Measurements from ENCODE around the gene KCTD16. TPM values are rescaled to one million over a fixed set of nuclear protein-coding genes. Genes with fewer than 3 reads are reported as not detected.

KCTD16 gene
- total RNA-seq, 1 donor from 2014 or later = 5.6 TPM

- FAIRE-seq = no peak
- H2AFZ ChIP-seq (ENCODE audit: low read depth, low read length) = no peak overlapping the region
- no peak overlapping the region for H3K4me3 ChIP-seq (ENCODE audit: insufficient read depth, low read depth, low read length)
- no peak overlapping the region for H3K27ac ChIP-seq (ENCODE audit: low read depth, low read length)
- no peak overlapping the region for H3K9ac ChIP-seq (ENCODE audit: low read length)
- Mint-ChIP-seq H3K4me1 (ENCODE audit: low read depth, unreplicated experiment) (peaks cover 11% of the 10 kb centered on the region), H3K27me3 (ENCODE audit: low read depth, unreplicated experiment) (no peaks in the 10 kb centered on the region), H3K4me3 (ENCODE audit: unreplicated experiment) (no peak overlapping the region), H3K27ac (ENCODE audit: unreplicated experiment) (peak overlapping the region; percentile 42), H3K9me3 (ENCODE audit: unreplicated experiment) (no peaks in the 10 kb centered on the region), H3K36me3 (ENCODE audit: low read depth, unreplicated experiment) (no peaks in the 10 kb centered on the region)
- H3K79me2 ChIP-seq (ENCODE audit: insufficient read depth, low read length) = no peaks in the 10 kb centered on the region
- no peak overlapping the region for H3K4me2 ChIP-seq (ENCODE audit: low read length)
- H4K20me1 ChIP-seq (ENCODE audit: insufficient read depth, low read length) = no peaks in the 10 kb centered on the region
- H3K27me3 ChIP-seq (ENCODE audit: insufficient read depth, low read length) = no peaks in the 10 kb centered on the region
- no peak for TF ChIP-seq CTCF (IDR thresholded peaks at IDR 0.05; ENCODE audit: insufficient read depth, low read depth, low read length)
- no peak for TF ChIP-seq EZH2 (IDR thresholded peaks at IDR 0.05; ENCODE audit: insufficient read depth, low read length)
- DNase-seq (ENCODE audit: low read depth) = no peak
- H3K36me3 ChIP-seq (ENCODE audit: insufficient read depth, low read length) = no peaks in the 10 kb centered on the region
- H3K9me3 ChIP-seq (ENCODE audit: insufficient read depth, low read depth, low read length) = no peaks in the 10 kb centered on the region
- no peaks in the 10 kb centered on the region for H3K4me1 ChIP-seq (ENCODE audit: insufficient read depth, low read length)
Measured at GRCh38 chr5:144328494-144328893, 157.8 kb downstream of the KCTD16 start.

- H3K27ac ChIP-seq (ENCODE audit: low read depth, low read length) = no peak overlapping the region
- no peak for DNase-seq (ENCODE audit: low read depth)
- no peak overlapping the region for H2AFZ ChIP-seq (ENCODE audit: low read depth, low read length)
- H3K4me3 ChIP-seq (ENCODE audit: insufficient read depth, low read depth, low read length) = no peak overlapping the region
- no peaks in the 10 kb centered on the region for H3K4me1 ChIP-seq (ENCODE audit: insufficient read depth, low read length)
- Mint-ChIP-seq H3K4me3 (ENCODE audit: unreplicated experiment) (no peak overlapping the region), H3K27ac (ENCODE audit: unreplicated experiment) (no peak overlapping the region), H3K36me3 (ENCODE audit: low read depth, unreplicated experiment) (no peaks in the 10 kb centered on the region), H3K9me3 (ENCODE audit: unreplicated experiment) (peaks cover under 1% of the 10 kb centered on the region), H3K27me3 (ENCODE audit: low read depth, unreplicated experiment) (no peaks in the 10 kb centered on the region), H3K4me1 (ENCODE audit: low read depth, unreplicated experiment) (peaks cover 15% of the 10 kb centered on the region)
- no peaks in the 10 kb centered on the region for H3K36me3 ChIP-seq (ENCODE audit: insufficient read depth, low read length)
- H3K9ac ChIP-seq (ENCODE audit: low read length) = no peak overlapping the region
- H4K20me1 ChIP-seq (ENCODE audit: insufficient read depth, low read length) = no peaks in the 10 kb centered on the region
- H3K79me2 ChIP-seq (ENCODE audit: insufficient read depth, low read length) = no peaks in the 10 kb centered on the region
- FAIRE-seq = no peak
- H3K4me2 ChIP-seq (ENCODE audit: low read length) = no peak overlapping the region
- no peaks in the 10 kb centered on the region for H3K27me3 ChIP-seq (ENCODE audit: insufficient read depth, low read length)
- H3K9me3 ChIP-seq (ENCODE audit: insufficient read depth, low read depth, low read length) = no peaks in the 10 kb centered on the region
- no peak for TF ChIP-seq CTCF (IDR thresholded peaks at IDR 0.05; ENCODE audit: insufficient read depth, low read depth, low read length)
- no peak for TF ChIP-seq EZH2 (IDR thresholded peaks at IDR 0.05; ENCODE audit: insufficient read depth, low read length)
Measured at GRCh38 chr5:144328980-144329379, 158.3 kb downstream of the KCTD16 start.

- no peak overlapping the region for H3K27ac ChIP-seq (ENCODE audit: low read depth, low read length)
- DNase-seq (ENCODE audit: low read depth) (no peak), FAIRE-seq (no peak)
- no peaks in the 10 kb centered on the region for H3K36me3 Mint-ChIP-seq (ENCODE audit: low read depth, unreplicated experiment)
- TF ChIP-seq CTCF (IDR thresholded peaks at IDR 0.05; ENCODE audit: insufficient read depth, low read depth, low read length) (no peak), EZH2 (IDR thresholded peaks at IDR 0.05; ENCODE audit: insufficient read depth, low read length) (no peak)
- H3K9me3 Mint-ChIP-seq (ENCODE audit: unreplicated experiment) = peaks cover 2% of the 10 kb centered on the region
- no peaks in the 10 kb centered on the region for H3K27me3 ChIP-seq (ENCODE audit: insufficient read depth, low read length)
- H3K4me1 ChIP-seq (ENCODE audit: insufficient read depth, low read length) = no peaks in the 10 kb centered on the region
- no peak overlapping the region for H3K4me3 Mint-ChIP-seq (ENCODE audit: unreplicated experiment)
- H4K20me1 ChIP-seq (ENCODE audit: insufficient read depth, low read length) = no peaks in the 10 kb centered on the region
- H3K4me2 ChIP-seq (ENCODE audit: low read length) = no peak overlapping the region
- no peaks in the 10 kb centered on the region for H3K9me3 ChIP-seq (ENCODE audit: insufficient read depth, low read depth, low read length)
- no peak overlapping the region for H3K4me3 ChIP-seq (ENCODE audit: insufficient read depth, low read depth, low read length)
- H3K27me3 Mint-ChIP-seq (ENCODE audit: low read depth, unreplicated experiment) = no peaks in the 10 kb centered on the region
- H2AFZ ChIP-seq (ENCODE audit: low read depth, low read length) = no peak overlapping the region
- H3K36me3 ChIP-seq (ENCODE audit: insufficient read depth, low read length) = no peaks in the 10 kb centered on the region
- H3K9ac ChIP-seq (ENCODE audit: low read length) = no peak overlapping the region
- H3K79me2 ChIP-seq (ENCODE audit: insufficient read depth, low read length) = no peaks in the 10 kb centered on the region
- H3K27ac Mint-ChIP-seq (ENCODE audit: unreplicated experiment) = no peak overlapping the region
- H3K4me1 Mint-ChIP-seq (ENCODE audit: low read depth, unreplicated experiment) = peaks cover 18% of the 10 kb centered on the region
Measured at GRCh38 chr5:144329681-144330080, 159.0 kb downstream of the KCTD16 start.
